Fibroblast of lung (primary cell): ENCODE results near the gene E2F1. TPM values are rescaled to one million over a fixed set of nuclear protein-coding genes. Genes with fewer than 3 reads are reported as not detected.

Experiments
- DNase-seq, 2 donors: peaks; one replicate each; pipeline versions ENCODE4 v3.0.0 to v3.0.0-alpha.2; 2010; ENCODE audit warnings: low read depth in 2 of 2
- H2AFZ ChIP-seq: 2 replicates; pipeline ENCODE4 v1.5.1; 2012; ENCODE audit warnings: low read length, control low read depth, inconsistent platforms
- H3K27ac ChIP-seq: 2 replicates; pipeline ENCODE4 v1.5.1; 2011; ENCODE audit warnings: low read length, control low read depth; ENCODE audit not compliant: insufficient read depth
- H3K27me3 ChIP-seq: 2 replicates; pipeline ENCODE4 v1.5.1; 2011; ENCODE audit warnings: mild to moderate bottlenecking, low read length; ENCODE audit not compliant: control insufficient read depth, insufficient read depth
- H3K36me3 ChIP-seq: 2 replicates; pipeline ENCODE4 v1.5.1; 2011; ENCODE audit warnings: low read length; ENCODE audit not compliant: control insufficient read depth, insufficient read depth
- H3K4me1 ChIP-seq: 2 replicates; pipeline ENCODE4 v1.5.1; 2011; ENCODE audit warnings: low read length; ENCODE audit not compliant: control insufficient read depth, insufficient read depth; ENCODE audit errors: extremely low read depth
- H3K4me2 ChIP-seq: 2 replicates; pipeline ENCODE4 v1.5.1; 2011; ENCODE audit warnings: low read length, control low read depth; ENCODE audit not compliant: insufficient read depth; ENCODE audit errors: extremely low read depth
- H3K4me3 ChIP-seq, 4 experiments: fragments of 200-600 bp in 1 of 4; sonication (generic) in 1 of 4; replicated peaks in 1 of 4; 2 replicates each; pipeline ENCODE4 v1.5.1; 2011 to 2016; ENCODE audit warnings: low read length in 4 of 4, low read depth in 3 of 4, mild to moderate bottlenecking in 3 of 4, control low read depth in 2 of 4, inconsistent platforms in 1 of 4, mixed read lengths in 1 of 4; ENCODE audit not compliant: insufficient read depth in 1 of 4; ENCODE audit errors: control extremely low read depth in 1 of 4
- H3K79me2 ChIP-seq: 2 replicates; pipeline ENCODE4 v1.5.1; 2012; ENCODE audit warnings: mild to moderate bottlenecking, low read length, inconsistent platforms; ENCODE audit not compliant: control insufficient read depth, insufficient read depth
- H3K9ac ChIP-seq: 2 replicates; pipeline ENCODE4 v1.5.1; 2011; ENCODE audit warnings: mild to moderate bottlenecking, low read length, control low read depth; ENCODE audit not compliant: insufficient read depth
- H3K9me3 ChIP-seq: 2 replicates; pipeline ENCODE4 v1.5.1; 2012; ENCODE audit warnings: low read depth, low read length; ENCODE audit not compliant: control insufficient read depth, insufficient read depth
- H4K20me1 ChIP-seq: 2 replicates; pipeline ENCODE4 v1.5.1; 2011; ENCODE audit warnings: low read length; ENCODE audit not compliant: control insufficient read depth, insufficient read depth; ENCODE audit errors: extremely low read depth
- CTCF ChIP-seq, 2 donors: IDR thresholded peaks in 1 of 2; conservative IDR thresholded peaks in 1 of 2; 1 replicate in 1 of 2; 2 replicates in 1 of 2; pipeline ENCODE4 v1.5.1; 2011 to 2012; ENCODE audit warnings: low read length in 2 of 2, control low read depth in 1 of 2, inconsistent platforms in 1 of 2, low read depth in 1 of 2, mild to moderate bottlenecking in 1 of 2
- EZH2 ChIP-seq: IDR thresholded peaks from 2 replicates; pipeline ENCODE4 v1.5.1; 2012; ENCODE audit warnings: low read length, control low read depth, mild to moderate bottlenecking; ENCODE audit errors: missing control alignments
- polyA plus RNA-seq, 2 donors: library from polyadenylated mRNA; depleted of rRNA in 1 of 2; stranded (reverse) in 1 of 2; unstranded in 1 of 2; fragments of >200 nt; gene quantifications; 2 replicates each; pipeline ENCODE4 v1.2.1, GENCODE V29; 2011 to 2012; ENCODE audit warnings: missing spikeins in 1 of 2
- total RNA-seq: library from RNA; depleted of rRNA; stranded (reverse); fragments of >200 nt; gene quantifications from 2 replicates; pipeline ENCODE4 v1.2.1, GENCODE V29; 2014

E2F1 gene
- total and polyA plus RNA-seq, 2 donors (not counting 1 experiment from before 2014, with no cell fraction given) = 2.1 to 3.5 TPM

- H3K27ac ChIP-seq = no peak overlapping the region
- no peaks in the 10 kb centered on the region for H4K20me1 ChIP-seq
- DNase-seq = no peak
- no peak overlapping the region for H3K4me3 ChIP-seq
- H3K9me3 ChIP-seq = no peaks in the 10 kb centered on the region
- H3K4me1 ChIP-seq = peaks cover 8% of the 10 kb centered on the region
- no peaks in the 10 kb centered on the region for H3K36me3 ChIP-seq
- H3K4me2 ChIP-seq = no peak overlapping the region
- TF ChIP-seq EZH2 = no peak
- TF ChIP-seq CTCF (conservative IDR thresholded peaks at IDR 0.05 in 1 of 2, IDR thresholded peaks at IDR 0.05 in 1 of 2; ENCODE audit: low read depth in 1 of 2, low read length in 2 of 2) = no peak
- H3K9ac ChIP-seq = no peak overlapping the region
- peaks cover 10% of the 10 kb centered on the region for H3K79me2 ChIP-seq
- H2AFZ ChIP-seq = no peak overlapping the region
- H3K27me3 ChIP-seq = no peaks in the 10 kb centered on the region
Observed at GRCh38 chr20:33689493-33689892, 3.3 kb upstream of the E2F1 start.

GRCh38 chr20:33688938-33689424 is 2.8 kb upstream of the E2F1 start:
- H3K4me1 ChIP-seq = peaks cover 8% of the 10 kb centered on the region
- H3K79me2 ChIP-seq = peaks cover 14% of the 10 kb centered on the region
- TF ChIP-seq CTCF (conservative IDR thresholded peaks at IDR 0.05 in 1 of 2, IDR thresholded peaks at IDR 0.05 in 1 of 2; ENCODE audit: low read depth in 1 of 2, low read length in 2 of 2) (no peak), EZH2 (no peak)
- no peak overlapping the region for H2AFZ ChIP-seq
- no peaks in the 10 kb centered on the region for H3K9me3 ChIP-seq
- no peak overlapping the region for H3K27ac ChIP-seq
- no peak overlapping the region for H3K9ac ChIP-seq
- DNase-seq = no peak
- no peaks in the 10 kb centered on the region for H3K36me3 ChIP-seq
- no peaks in the 10 kb centered on the region for H3K27me3 ChIP-seq
- H3K4me2 ChIP-seq = no peak overlapping the region
- H3K4me3 ChIP-seq = no peak overlapping the region
- no peaks in the 10 kb centered on the region for H4K20me1 ChIP-seq

- Histone ChIP-seq H2AFZ (no peak overlapping the region), H3K4me3 (no peak overlapping the region), H3K9ac (no peak overlapping the region), H4K20me1 (no peaks in the 10 kb centered on the region), H3K9me3 (no peaks in the 10 kb centered on the region), H3K79me2 (peaks cover 14% of the 10 kb centered on the region), H3K36me3 (no peaks in the 10 kb centered on the region), H3K27ac (no peak overlapping the region), H3K4me1 (peaks cover 8% of the 10 kb centered on the region), H3K4me2 (no peak overlapping the region), H3K27me3 (no peaks in the 10 kb centered on the region)
- TF ChIP-seq CTCF (conservative IDR thresholded peaks at IDR 0.05 in 1 of 2, IDR thresholded peaks at IDR 0.05 in 1 of 2; ENCODE audit: low read depth in 1 of 2, low read length in 2 of 2) (no peak), EZH2 (no peak)
- peak in 1 of 2 donors; percentile 23 for DNase-seq
Observed at GRCh38 chr20:33687993-33688937, 2.1 kb upstream of the E2F1 start.
